HG02885 (cell line): ENCODE data around the gene FNDC3A.
"Not testable (repeated sequence)": the region's sequence is repeated elsewhere in the genome, so short reads cannot be mapped to it uniquely, and the experiment has no call there.

ENCODE experiments used
- ATAC-seq: cut with Tn5 transposase; IDR thresholded peaks from one replicate; pipeline ENCODE4 v1.9.1; 2021; ENCODE audit warnings: mild to moderate bottlenecking; ENCODE audit not compliant: unreplicated experiment, poor library complexity

The FNDC3A gene

DNA sequence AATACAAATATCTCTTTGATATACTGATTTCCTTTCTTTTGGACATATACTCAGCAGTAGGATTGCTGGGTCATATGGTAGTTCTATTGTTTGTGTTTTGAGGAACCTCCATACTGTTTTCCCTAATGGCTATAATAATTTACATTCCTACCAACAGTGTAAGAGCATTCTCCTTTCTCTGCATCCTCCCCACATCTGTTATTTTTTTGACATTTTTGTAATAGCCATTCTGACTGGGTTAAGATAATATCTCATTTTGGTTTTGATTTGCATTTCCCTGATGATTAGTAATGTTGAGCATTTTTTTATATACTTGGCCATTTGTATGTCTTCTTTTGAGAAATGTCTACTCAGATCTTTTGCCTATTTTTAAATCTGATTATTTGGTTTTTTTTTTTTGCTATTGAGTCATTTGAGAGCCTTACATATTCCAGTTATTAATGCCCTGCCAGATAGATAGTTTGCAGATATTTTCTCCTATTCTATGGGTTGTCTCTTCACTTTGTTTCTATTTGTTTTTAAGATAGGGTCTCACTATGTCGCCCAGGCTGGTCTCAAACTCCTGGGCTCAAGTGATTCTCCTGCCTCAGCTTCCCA is 95.7 kb downstream of the FNDC3A start:
- ATAC-seq, result no peak

DNA sequence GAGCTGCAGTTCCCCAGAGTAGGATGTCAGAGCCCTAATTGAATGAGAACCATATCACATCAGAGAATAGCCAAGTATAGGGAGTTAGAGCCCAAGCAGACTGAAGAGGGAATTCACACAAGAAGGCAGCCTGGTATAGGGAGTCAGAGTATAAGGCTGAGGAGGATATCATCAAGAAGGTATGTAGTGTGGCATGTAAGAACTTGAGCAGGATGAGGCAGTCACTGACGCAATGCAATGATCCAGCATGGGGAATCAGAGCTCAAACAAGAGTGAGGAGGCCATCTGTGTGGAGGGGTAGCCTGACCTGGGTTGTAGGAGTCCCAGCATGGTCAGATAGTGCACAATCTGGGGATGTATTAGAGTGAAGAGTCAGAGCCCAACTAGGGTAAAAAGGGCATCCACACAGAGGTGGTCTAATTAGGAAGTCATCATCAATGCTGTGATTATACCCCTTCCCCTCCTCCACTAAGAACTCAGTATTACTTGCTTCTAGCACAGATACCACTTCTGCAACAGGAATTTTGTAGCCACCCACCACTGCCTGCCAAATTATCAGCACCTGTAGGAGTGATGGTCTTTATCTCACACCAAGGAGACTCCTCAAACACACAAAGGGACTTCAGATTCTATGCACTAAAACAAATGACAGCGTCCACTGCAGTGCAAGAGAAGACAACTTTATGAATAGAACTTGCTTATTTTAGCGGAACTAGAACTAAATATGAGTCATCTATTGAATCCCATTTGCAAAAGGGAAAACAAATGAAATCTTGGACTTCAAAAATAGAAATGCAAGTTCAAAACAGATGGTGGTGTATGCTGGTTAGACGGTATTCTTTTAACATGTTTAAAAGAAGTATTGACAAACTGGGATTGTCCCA is 107.2 kb downstream of the FNDC3A start:
- ATAC-seq, result peak; percentile 84

DNA sequence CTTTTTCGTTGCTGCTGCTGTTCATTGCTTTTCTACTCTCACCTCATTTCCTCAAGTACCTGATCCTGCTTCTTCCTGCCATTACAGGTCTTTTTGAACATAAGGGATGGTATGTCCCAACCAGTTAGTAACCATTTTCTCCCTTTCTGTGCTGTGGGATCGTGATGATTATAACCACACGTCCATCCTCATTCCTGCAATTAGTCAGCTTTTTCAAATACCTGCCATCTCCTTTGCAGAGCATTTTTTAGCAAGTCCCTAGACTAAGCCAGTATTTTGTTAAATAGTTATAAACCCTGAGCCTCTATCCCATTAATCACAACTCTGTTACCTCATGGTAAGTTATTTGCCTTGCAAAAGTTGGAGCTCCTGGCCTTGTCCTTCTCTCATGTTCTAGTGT is 109.2 kb downstream of the FNDC3A start:
- ATAC-seq, result no peak

DNA sequence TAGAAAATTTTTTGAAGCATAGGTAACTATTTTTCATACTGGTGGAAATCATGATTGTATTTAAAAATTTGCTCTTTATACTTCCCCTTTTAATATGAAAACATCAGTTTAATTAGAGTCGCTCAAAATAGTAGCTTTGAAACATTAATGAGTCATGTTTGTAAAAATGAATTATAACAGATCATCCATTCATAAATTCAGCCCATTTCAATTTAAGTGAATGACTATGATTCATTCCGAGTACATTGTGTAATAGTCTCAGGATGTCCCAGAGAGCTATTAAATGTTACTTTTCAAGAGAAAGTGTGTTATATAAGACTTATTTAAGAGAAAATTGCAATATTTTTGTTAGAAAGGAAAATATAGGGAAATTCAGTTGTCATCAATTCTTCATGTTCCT is 111.0 kb downstream of the FNDC3A start:
- no peak for ATAC-seq

DNA sequence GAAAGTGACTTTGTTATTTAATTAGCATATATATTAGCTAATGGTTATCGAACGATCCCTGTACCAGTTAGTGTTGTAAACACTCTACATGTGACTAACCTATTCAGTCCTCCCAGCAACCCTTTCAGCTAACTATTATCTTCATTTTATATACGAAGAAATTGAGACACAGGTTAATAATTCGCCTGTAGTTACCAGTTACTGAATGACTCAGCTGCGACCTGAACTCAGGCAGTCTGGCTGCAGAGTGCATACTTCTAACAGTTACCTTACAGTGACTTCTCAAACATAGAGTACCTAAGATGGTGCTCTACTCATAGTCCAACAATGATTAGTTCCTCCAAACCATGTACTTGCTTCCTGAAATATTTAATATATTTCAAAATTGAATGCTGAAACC is 117.7 kb downstream of the FNDC3A start:
- ATAC-seq, result no peak

DNA sequence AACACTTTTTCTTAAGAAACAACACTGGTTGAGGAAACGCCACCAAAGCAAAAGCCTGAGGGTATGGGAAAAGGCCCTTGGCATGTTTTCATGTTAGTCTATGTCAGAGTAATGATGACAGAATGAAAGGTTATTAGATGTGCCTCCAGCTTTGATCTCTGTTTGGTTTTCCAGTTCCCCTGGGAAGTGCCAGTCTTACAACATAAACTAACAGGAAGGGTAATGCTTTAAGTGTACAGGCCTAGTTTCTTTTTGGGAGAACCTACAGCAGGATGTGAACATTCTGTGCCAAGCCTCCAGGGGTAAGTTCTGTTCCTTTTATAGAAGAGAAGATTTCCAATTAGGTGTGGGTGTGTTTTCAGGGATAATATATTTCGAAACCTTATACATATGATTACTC is 121.7 kb downstream of the FNDC3A start:
- ATAC-seq, result no peak

DNA sequence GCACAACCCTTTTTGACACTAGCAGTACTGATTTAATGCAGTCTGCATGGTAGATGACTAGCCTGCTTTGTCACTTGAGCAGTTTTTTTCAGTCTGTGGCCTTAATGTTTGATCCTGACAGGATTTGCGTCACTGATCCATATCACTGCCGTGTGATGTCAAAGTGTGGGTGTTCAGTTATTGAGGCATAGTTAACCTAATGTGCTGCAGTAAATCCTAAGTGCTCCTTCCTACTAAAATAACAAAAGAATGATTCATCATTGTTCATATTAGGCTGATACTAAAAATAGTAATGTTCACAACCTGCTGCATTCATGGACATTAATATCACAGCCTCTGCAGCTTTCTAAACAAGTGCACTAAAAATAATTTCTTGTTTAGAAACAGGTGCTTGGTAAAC is 122.5 kb downstream of the FNDC3A start:
- no peak for ATAC-seq

DNA sequence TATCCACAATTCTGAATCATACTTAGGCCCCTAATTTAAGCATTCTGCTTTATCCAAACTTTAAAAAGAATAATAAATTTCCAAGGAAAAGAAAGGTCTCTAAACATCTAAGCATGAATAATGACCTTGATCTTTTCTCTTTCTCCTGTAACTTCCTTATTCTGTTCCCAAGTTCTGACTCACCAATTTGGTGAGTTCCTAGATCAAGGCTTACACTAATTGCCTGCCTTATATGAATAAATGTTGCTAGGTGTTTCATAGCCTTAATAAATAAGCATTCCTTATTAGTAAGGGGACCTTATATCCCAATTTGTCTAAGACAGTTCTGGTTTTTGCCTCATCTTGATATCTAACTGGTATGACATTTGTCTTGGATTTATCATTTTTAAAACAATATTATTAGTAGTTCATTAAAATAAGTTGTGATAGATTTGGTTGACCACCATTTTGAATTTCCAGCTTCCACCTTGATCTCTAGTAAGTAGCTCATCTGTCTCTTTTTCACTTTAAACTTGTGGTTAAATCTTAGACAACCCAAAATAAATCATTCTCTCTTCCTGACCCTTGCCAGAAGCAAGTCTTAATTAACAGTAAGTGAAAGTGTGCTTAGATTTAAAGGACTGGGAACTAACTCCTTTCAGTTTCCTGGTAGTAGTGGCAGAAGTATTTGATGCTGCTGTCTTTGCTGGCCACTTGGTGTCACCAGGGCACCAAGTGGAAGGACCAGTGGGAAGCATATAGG is 123.2 kb downstream of the FNDC3A start:
- peak; percentile 58 for ATAC-seq

DNA sequence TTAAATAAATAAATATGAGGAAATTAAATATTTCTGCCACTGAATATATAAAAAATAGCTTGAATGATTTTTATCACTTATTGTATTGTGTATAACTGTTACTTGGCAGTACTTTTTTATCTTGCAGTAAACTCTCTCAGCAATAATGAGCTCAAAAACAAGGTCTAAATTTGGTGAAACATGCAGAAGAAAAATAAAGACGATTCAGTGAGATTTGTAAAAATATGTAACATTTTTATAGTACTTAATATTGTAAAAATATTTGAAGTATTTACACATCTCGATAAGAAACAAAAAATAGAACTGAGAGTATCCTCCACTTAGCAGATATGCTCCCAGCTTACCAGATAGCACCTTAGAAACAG is 123.8 kb downstream of the FNDC3A start:
- no peak for ATAC-seq

DNA sequence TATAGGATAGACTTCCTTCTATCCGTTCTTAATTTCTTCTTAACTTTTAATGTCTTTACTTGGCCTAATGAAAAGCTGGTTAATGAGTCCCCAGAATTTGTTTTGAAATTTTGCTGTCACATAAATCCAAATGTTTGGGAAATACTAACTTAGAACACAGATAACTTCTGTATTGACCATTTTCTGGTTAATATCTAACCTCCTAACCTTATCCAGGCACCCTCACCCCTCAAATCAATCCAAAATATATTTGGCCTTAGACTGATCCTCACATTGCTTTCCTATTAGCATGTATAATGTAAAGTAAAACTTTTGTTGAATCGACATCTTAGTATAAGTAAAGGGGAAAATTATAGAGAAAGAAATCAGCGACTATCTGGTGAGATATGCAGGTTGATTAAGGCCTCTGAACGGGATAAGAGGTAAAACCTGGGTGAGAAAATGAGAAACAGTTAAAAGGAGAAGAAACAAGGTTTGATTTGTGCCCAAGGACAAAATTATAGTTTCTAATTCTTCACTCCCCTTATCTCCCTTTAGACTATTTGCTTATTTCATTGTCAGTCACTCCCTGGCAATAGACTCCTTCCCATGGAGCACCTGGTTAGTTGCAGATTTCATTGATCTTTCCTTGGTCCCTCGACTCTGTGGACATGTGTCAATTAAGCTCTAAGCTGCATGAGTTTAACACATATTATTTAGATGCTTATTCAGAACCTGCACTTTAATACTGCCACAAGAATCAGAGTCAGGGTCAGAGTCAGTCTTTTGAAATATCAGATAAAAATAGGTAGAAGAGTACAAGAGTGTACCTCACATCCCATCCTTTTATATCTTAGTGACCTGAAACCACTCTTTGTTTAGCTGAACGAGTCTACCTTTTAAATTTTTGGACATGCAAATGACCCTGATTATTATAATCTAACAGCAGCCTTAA is 125.2 kb downstream of the FNDC3A start:
- no peak for ATAC-seq

DNA sequence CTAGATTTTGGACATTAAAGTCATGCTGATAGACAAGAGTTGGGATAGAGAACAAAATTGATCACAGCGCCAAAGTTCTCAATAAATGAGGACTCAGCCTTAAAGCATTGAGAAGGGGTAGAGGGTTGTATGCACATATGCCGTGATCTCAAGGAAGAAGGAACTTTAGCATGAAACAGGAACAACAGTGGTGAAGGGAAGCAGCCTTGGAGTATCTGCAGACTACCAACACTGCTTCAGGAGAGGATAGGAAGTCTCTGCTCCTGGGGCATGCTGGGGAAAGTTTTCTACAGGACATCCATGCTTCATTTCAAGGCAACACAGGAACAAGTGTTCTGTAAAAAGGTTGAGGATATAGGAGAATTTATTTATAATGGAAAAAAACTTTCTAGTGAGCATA is 132.5 kb downstream of the FNDC3A start:
- no peak for ATAC-seq

DNA sequence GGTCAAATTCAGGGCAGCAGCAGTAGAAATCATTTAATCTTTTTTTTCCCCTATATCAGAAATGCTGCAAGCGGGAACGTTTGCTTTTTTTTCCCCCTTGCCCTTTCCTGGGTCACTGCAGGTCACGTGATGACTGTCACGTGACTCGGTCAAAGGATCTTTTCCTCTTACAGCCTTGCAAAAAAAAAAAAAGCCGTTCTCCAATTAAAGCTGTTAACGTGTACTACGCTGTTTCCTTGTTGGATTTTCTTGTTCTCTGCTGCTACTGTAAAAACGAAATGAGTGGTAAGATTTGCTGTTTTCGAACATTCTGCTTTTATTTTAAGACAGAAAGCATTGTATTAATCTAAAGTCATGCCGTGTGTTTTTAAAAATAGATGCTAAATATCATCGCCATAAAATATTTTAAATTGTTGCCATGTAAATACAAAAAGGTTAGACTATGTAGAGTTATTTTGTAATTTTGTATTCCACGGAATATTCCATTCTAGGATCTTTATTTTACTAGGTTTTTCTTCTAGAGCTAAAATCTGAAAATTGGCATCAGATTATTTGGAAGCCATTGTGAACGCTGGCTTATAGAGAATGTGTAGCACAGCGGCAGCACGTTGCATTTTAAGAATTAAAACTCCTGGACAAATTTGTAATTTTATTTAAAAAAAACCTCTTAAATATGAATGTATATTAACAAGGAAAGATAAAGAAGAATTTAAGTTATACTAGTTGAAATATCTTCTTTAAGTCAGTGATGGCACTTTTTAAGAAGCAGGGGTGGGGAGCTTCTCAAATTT is 134.6 kb downstream of the FNDC3A start:
- peak; percentile 80 for ATAC-seq

DNA sequence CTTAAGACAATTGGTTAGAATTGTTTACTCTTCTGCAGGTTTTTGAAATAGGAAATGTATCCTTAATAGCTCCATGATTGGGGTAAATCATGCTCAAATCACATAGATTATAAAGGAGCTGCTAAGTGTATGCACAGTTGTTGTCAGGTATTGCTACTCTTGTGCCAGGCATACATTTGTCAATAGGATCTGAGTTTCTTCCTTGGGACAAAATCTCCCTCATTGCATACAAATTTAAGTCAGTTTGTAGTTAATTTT is 135.1 kb downstream of the FNDC3A start:
- no peak for ATAC-seq

DNA sequence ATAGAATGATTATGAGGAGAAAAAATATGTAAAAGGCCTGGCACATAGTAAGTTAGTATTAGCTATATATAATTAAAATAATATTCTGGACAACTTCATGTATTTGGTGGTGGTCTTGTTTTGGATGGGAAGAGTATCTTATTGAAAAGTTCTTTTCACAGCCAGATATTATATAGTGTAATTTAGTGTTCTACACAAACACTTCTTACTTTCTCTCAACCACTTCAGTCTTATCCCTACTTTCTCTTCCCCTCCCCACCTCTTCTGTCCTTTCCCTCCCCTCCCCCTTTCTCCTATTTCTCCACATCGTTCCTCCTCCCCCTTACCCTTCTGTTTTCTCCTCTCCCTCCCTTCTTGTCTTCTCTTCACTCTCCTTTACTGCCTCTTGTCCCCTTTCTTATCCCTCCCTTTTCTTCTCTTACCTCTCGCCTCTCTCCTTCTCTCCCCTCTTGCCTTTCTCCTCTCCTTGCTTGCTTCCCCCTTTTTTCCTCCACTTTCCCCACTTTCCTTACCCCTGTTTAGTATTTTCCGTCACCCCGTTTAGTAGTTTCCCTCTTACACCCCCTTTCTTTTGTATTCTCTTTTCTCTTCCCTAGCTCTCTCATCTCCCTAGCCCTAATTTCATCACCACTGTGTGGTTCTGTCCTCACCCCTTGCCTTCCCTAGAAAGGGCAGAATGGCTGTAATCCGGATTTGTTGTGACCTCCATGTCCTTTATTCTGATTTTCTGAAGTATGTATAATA is 137.2 kb downstream of the FNDC3A start:
- ATAC-seq, result no peak

DNA sequence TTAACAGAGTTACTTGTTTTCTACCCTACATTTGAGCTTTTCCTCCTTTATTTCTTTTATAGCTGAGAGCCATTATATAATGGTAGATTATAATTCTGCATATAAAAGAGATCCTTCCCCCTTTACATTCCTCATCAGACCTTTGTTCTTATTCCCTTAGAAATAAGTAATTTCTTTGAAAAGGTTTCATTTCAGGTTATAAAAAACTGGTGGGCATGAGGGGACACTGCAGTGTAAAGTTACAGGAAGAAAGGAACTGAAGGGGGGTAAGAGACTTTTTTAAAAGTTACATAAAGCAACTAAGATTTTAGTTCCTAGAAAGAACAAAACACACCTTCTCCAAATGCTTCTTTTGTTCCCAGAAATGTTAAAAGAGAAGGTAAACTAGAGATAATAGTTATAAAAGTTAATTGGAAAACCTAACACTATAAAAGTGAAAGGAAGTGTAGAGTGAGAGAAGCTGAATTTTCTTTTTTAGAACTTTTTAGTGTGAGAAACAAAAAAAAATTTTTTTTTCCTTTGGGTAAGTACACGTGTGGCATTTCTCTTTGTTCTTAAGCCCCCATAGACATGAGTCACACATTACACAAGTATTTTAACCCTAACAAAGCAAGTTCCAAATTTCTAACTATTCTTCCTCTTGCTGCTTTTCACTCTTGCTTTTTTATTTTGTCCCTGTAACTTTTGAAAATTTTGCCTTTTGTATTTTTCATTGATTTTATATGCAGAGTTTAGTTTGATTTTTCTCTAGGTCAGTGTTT is 138.0 kb downstream of the FNDC3A start:
- ATAC-seq, result no peak

DNA sequence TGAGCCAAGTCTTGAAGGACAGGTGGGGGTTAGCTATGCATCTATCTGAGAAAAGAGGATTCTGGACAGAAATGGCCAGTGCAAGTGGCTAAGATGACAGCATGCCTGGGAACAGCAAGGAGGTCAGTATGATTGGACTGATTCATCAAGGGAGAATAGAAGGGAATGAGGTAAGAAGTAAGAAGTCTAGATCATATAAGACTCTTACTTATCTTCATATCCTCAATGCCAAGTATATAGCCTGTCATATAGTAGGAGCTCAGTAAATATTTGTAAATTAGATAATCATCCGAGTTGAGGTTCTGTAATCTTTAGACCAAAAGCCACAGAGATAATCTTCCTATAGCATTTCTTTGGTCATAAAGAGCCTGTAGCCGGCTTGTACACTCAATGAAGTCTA is 141.2 kb downstream of the FNDC3A start:
- ATAC-seq, result no peak

DNA sequence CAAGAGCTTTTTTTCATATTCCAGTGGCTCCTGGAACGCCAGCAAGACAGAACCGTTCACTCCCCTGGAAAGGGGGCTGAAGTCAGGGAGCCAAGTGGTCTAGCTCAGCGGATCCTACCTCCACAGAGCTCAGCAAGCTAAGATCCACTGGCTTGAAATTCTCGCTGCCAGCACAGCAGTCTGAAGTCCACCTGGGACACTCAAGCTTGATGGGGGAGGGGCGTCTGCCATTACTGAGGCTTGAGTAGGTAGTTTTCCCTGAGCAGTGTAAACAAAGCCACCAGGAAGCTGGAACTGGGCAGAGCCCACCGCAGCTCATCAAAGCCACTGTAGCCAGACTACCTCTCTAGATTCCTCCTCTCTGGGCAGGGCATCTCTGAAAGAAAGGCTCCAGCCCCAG is 142.7 kb downstream of the FNDC3A start:
- not testable (repeated sequence) for ATAC-seq

DNA sequence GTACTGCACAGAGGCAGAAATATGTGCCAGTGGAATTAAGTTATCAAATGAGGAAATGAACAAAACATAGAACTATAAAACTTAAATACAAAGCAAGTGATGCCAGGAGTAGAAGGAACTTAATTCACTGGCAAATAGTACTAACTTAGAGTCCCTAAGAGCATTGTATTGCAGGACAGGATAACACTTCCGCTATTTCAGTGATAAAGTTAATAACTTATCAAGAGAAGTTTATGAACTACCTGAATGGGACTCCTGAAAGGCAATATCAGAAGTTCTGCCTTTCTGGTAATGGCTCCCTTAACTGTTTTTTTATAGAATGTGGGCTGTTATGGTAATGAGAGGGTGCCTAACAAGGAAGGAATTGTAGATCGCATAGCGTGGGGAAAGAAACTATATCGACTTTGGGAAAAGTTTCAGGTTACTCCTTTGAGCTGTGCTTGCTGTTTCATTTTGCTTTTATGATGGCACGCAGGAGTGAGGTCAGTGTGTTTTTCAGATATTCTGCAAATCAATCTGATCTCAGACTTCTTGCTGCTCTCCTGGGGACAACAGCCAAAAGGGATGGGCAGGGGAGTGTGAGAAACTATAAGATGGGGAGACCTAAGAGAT is 149.1 kb downstream of the FNDC3A start:
- no peak for ATAC-seq
